HG02610 (cell line): ENCODE results near the gene RAET1G.
"Not testable (repeated sequence)": the region's sequence is repeated elsewhere in the genome, so short reads cannot be mapped to it uniquely, and the experiment has no call there.

Source experiments
- ATAC-seq: cut with Tn5 transposase; IDR thresholded peaks from one replicate; pipeline ENCODE4 v1.9.1; 2021; ENCODE audit warnings: mild to moderate bottlenecking, moderate library complexity; ENCODE audit not compliant: unreplicated experiment

Gene RAET1G, protein sequence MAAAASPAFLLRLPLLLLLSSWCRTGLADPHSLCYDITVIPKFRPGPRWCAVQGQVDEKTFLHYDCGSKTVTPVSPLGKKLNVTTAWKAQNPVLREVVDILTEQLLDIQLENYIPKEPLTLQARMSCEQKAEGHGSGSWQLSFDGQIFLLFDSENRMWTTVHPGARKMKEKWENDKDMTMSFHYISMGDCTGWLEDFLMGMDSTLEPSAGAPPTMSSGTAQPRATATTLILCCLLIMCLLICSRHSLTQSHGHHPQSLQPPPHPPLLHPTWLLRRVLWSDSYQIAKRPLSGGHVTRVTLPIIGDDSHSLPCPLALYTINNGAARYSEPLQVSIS

DNA sequence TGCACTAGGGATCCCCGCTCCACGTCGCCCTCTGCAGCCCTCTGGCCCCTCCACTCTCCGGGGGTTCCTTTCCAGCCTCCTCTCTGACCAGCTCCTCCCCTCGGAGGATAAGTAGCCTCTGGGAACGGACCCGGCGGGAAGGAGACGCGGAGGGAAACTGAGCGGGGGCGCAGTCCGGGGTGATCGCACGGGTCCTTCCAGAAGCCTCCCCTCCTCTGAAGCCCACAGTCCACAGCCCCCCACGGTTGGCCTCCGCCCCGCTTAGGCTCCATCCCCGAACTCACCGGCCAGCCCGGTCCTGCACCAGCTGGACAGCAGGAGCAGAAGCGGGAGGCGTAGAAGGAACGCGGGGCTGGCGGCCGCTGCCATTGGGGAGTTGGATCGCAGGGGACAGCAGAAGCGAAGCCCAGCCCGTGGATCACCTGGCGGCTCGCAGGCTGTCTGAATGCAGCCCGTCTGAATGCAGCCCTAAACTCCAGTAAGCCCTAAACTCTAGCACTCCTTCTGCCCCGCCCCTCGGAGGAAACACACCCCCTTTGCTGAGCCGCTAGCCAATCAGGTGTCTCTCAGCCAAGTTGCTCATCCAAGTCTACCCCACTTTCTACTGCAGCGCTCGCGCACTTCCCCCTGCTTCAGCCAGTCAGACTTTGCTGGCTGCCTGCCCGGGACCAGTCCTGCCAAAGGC is at the start of gene RAET1G:
RAET1G (minus strand) TSS at position 480 of the 685 bp plus-strand sequence; CDS start at position 369, 111 bp downstream.
- peak; percentile 54 for ATAC-seq

GRCh38 chr6:149969635-149970034 is 46.7 kb upstream of the RAET1G start:
- no peak for ATAC-seq

DNA sequence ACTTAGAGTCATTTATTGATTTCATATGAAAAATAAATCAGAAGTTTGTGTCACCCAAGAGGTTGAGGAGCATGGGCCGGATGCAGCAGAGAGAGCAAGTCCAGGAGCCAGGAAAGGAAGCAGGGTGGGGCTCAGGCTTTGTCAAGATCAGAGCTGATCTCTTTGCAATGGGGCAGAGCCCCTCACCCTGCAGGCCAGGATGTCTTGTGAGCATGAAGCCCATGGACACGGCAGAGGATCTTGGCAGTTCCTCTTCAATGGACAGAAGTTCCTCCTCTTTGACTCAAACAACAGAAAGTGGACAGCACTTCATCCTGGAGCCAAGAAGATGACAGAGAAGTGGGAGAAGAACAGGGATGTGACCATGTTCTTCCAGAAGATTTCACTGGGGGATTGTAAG is 46.0 kb upstream of the RAET1G start:
- not testable (repeated sequence) for ATAC-seq

DNA sequence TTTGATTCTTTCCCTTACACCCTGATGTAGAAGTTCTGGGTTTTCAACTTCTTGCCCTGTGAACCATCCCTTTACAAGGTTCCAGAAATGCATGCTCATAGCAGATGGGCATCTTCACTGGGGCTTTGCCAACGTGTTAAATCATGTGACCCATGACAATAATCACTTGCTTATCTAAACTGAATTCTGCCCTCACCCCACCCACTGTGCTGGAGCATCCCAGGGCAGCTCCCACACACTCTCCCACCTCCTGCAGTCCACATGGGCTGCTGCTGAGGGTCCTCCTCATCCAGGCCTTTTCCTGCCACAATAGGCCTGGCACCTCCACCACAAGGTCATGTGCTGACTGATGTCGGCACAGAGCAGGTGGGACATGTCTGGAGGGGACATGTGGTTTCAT is 45.1 kb upstream of the RAET1G start:
- ATAC-seq: not testable (repeated sequence)

DNA sequence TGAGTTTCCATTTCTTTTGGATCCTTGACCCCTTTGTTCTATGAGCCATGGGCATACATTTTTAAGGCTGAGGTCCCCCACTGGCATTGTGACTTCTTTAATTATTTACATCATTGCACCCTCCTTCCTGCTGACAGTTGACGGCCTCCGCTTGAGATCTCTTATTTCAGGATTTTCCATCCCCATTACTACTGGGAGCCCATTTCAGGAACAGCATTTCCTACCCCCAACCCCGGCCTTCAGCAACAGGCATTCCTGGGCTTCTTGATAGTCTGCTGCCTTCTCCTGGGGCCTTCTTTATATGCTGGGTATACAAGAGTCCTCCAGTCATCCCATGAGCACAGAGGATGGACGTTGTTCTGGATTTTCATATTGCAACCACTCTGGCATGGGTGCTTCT is 44.7 kb upstream of the RAET1G start:
- ATAC-seq: no peak

GRCh38 chr6:149966319-149966718 is 43.4 kb upstream of the RAET1G start:
- not testable (repeated sequence) for ATAC-seq

DNA sequence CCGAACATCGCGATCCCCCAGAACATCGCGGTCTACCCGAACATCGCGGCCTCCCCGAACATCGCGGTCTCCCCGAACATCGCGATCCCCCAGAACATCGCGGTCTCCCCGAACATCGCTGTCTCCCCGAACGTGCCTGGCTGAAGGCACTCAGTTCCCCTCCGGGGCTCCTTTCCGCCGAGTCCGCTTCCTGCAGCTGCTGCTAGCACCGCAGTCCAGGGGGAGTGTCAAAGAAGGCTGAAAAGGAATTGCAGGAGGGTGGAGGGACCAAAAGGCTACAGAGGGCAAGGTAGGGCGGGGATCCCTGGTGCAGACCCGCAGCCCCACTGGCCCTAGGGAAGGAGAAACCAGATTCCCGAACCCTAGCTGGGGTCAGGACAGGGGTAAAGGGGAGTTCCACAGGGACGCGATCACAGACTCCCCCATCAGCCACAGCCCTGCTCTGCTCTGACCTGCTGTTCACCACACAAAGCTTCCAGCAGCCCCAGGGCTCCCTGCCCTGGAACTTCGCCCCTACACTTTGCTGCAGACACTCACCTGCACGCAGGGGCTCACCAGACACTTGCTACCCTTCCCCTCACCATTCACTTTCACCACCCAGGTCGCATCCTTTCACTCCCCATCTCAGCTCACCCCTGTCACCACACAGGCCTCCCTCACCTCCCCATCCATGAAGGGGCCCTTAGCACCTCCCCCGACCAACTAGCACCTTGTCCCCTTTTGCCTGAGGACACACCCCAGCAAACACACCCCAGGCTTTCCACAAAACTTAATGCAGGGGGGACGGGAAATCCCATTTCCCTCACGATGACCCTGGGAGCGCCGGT is 42.5 kb upstream of the RAET1G start:
- no peak for ATAC-seq

DNA sequence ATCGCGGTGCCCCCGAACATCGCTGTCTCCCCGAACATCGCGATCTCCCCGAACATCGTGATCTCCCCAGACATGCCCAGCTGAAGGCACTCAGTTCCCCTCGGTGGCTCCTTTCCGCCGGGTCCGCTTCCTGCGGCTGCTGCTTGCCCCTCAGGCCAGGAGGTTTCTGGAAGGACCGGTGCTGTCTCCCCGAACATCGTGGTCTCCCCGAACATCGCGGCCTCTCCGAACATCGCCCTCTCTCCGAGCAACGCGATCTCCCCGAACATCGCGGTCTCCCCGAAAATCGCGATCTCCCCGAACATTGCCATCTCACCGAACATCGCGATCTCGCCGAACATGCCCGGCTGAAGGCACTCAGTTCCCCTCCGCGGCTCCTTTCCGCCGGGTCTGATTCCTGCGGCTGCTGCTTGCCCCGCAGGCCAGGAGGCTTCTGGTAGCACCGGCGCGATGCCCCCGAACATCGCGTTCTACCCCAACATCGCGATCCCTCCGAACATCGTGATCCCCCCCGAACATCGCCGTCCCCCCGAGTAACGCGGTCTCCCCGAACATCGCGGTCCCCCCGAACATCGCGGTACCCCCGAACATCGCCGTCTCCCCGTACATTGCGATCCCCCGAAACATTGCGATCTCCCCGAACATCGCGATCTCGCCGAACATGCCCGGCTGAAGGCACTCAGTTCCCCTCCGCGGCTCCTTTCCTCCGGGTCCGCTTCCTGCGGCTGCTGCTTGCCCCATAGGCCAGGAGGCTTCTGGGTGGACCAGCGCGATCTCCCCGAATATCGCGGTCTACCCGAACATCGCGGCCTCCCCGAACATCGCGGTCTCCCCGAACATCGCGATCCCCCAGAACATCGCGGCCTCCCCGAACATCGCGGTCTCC is 41.6 kb upstream of the RAET1G start:
- ATAC-seq: no peak

- peak; percentile 53 for ATAC-seq
These were observed 40.8 kb upstream of the RAET1G start, which contains the start of gene ULBP1 for GRCh38 chr6:149963462-149964307. TSS of gene ULBP1 (plus strand) at chr6:149963943. CDS start at chr6:149964050, 107 bp downstream.

DNA sequence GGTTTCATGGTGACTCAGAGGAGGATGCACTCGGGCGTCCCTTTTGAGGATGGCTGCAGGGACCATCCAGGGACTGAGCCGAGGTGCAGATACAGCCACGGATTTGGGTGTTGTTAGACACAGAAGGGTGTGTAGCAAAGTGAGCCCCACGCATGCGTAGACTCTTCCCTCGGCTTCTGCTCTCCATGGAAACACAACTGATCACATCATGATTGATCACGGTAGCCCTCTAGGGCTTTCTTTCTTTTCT is 40.2 kb upstream of the RAET1G start:
- peak; percentile 13 for ATAC-seq

DNA sequence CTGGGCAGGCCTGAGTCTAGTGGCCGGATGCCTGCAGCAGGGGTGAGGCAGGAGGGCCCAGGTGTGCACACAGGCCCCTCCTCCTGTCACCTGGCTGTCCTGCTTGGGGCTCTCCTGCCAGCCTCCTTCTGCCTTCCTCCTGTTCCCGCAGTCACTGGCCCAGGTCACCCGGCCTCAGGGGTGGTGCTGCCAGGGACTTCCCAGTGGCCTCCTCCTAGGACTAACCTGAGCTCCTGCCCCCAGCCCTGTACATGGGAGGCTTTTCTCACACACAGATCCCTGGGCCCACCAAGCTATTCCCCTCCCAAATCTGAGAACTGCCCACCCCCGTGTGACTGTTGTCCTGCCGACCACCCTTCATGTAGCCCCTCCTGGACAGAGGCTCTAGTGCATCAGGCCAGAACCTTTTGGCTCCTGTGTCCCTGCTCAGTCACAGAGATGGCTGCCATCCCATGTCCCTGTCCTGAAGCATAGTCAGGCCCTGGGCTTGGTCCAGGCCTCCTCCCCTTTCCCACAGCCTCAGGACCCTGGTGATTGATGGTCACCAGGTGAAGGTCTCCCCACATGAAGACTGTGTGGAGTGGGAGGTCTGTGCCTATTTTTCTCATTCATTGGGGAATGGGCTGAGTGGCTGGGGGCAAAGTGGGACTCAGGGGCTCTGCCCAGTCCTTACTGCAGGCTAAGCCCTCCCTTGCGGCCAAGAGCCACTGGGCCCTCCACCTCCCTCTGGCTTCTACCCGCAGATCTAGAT is 39.7 kb upstream of the RAET1G start:
- ATAC-seq: no peak

GRCh38 chr6:149961728-149962425 is 39.0 kb upstream of the RAET1G start:
- no peak for ATAC-seq

- ATAC-seq: no peak
These were observed 37.6 kb upstream of the RAET1G start for GRCh38 chr6:149960488-149960887.

DNA sequence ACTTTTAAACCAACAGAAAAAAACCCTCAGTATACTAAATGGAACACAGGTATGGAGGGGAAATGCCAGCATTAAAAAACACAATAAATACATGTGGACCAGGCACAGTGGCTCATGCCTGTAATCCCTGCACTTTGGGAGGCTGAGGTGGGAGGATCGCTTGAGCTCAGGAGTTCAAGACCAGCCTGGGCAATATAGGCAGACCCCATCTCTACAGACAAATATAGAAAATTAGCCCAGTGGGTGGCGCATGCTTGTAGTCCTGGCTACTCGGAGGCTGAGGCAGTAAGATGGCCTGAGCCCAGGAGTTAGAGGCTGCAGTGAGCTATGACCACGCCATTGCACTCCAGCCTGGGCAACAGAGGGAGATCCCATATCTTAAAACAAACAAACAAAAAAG is 36.9 kb upstream of the RAET1G start:
- ATAC-seq: not testable (repeated sequence)

GRCh38 chr6:149958124-149958523 is 35.2 kb upstream of the RAET1G start:
- ATAC-seq: not testable (repeated sequence)

DNA sequence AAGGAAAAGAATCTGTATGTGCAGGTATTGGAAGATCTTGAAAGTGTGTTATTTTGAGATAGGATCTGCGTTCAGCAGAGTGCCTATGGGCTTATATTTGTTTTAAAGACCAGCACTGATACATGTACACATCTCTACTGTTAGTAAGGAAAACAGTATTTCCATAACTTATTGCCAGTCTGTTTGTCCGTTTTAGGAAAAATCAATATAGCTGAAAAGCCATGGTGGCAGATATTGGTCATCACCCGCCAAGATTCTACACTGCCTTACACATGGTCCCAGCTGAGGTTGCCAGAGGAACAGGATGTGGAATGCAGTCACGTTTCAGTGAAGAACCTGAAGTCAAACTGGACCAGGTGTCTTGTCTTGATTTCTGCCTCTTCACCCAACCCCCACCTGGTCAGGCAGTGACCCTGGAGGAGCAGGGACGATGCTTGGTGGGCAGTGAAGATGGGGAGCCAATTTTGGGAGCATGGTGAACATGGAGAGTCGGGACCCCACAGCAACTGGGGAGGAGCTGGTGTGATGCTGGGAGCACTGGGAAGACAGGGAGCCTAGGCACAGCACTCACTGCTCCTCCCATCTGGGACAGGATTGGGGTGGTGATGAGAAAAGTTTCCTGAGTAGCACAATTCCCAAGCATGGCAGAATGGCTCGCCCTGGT is 32.9 kb upstream of the RAET1G start:
- not testable (repeated sequence) for ATAC-seq

GRCh38 chr6:149954984-149955653 is 32.2 kb upstream of the RAET1G start:
- ATAC-seq: not testable (repeated sequence)
